ENCODE measurements around the gene CRTC3.

The CRTC3 gene

GRCh38 chr15:90529371-90530249, at the start of gene CRTC3:
Gene CRTC3, plus strand, starts transcription at chr15:90529923. Its CDS starts 149 bp downstream, at chr15:90530072.
- TF ChIP-seq, protein P1, sequence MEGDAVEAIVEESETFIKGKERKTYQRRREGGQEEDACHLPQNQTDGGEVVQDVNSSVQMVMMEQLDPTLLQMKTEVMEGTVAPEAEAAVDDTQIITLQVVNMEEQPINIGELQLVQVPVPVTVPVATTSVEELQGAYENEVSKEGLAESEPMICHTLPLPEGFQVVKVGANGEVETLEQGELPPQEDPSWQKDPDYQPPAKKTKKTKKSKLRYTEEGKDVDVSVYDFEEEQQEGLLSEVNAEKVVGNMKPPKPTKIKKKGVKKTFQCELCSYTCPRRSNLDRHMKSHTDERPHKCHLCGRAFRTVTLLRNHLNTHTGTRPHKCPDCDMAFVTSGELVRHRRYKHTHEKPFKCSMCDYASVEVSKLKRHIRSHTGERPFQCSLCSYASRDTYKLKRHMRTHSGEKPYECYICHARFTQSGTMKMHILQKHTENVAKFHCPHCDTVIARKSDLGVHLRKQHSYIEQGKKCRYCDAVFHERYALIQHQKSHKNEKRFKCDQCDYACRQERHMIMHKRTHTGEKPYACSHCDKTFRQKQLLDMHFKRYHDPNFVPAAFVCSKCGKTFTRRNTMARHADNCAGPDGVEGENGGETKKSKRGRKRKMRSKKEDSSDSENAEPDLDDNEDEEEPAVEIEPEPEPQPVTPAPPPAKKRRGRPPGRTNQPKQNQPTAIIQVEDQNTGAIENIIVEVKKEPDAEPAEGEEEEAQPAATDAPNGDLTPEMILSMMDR (IDR thresholded peaks at IDR 0.05; ENCODE audit: borderline replicate concordance, insufficient read depth, low read depth, low read length): peak; percentile 29; the same call in 1 of the 2 replicates
- peak within 1 kb of the TSS; percentile 90 for H3K4me3 ChIP-seq (ENCODE audit: low read depth, low read length)

DNA sequence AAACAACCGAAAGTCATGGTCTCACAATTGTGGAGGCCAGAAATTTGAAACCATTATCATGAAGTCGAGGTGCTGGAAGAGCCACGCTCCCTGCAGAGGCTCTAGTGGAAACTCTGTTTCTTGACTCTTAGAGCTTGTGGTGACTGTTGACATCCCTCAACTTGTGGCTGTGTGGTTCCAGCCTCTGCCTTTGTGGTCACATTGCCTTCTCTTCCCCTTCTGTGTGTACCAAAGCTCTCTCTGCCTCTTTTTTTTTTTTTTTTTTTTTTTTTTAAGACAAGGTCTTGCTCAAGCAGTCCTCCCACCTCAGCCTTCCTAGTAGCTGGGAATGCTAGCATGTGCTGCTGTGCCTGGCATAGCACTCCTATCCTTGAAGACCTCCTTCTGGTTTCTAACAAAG, 48.7 kb upstream of the CRTC3 start:
- H3K4me3 ChIP-seq (ENCODE audit: low read depth, low read length): no peak overlapping the region
- TF ChIP-seq, protein P1 (IDR thresholded peaks at IDR 0.05; ENCODE audit: borderline replicate concordance, insufficient read depth, low read depth, low read length): no peak

GRCh38 chr15:90482124-90483011, 47.4 kb upstream of the CRTC3 start:
- TF ChIP-seq, protein P1 (IDR thresholded peaks at IDR 0.05; ENCODE audit: borderline replicate concordance, insufficient read depth, low read depth, low read length): peak; percentile 68
- no peak overlapping the region for H3K4me3 ChIP-seq (ENCODE audit: low read depth, low read length)

DNA sequence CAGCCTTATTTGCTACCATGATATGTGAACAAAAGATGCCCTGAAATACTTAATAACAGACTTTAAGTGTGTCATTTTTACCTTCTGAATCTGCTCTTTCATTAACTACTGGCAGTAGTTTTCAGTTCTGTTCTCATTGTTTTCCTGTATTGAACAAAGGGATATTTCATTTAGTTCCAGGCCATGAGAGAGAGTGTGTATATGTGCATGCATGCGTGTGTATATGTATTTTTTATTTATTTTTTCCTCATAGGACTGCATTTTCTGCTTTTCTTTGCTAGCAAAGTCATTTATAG, 46.8 kb upstream of the CRTC3 start:
- H3K4me3 ChIP-seq (ENCODE audit: low read depth, low read length): no peak overlapping the region
- TF ChIP-seq, protein P1 (IDR thresholded peaks at IDR 0.05; ENCODE audit: borderline replicate concordance, insufficient read depth, low read depth, low read length): no peak

- TF ChIP-seq, protein P1 (IDR thresholded peaks at IDR 0.05; ENCODE audit: borderline replicate concordance, insufficient read depth, low read depth, low read length): no peak
- H3K4me3 ChIP-seq (ENCODE audit: low read depth, low read length): no peak overlapping the region
These were observed 46.1 kb upstream of the CRTC3 start for GRCh38 chr15:90483637-90484036.

DNA sequence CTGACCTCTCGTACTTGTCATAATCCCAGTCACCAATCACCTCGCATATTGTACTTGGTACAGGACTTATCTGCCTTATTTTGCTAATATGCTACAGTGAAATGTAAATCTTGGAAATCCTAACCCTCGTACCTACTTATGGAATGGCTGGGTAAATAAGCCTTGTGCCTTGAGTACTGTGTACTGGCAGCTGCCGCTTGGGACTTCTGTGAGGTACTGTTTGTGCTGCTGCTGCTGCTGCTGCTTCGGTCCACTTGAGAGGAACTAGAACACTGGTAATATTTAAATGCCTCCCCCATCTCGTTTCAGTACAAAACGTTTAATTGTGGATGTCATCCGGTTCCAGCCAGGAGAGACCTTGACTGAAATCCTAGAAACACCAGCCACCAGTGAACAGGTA, 42.5 kb upstream of the CRTC3 start:
- TF ChIP-seq, protein P1 (IDR thresholded peaks at IDR 0.05; ENCODE audit: borderline replicate concordance, insufficient read depth, low read depth, low read length): no peak

More for the DNA sequence above, 42.5 kb upstream of the CRTC3 start:
- H3K4me3 ChIP-seq (ENCODE audit: low read depth, low read length): no peak overlapping the region
